MM.1S (cell line): ENCODE data around the gene AK8.

ENCODE experiments used
- CTCF ChIP-seq: fragments of 300-600 bp; sonication (generic); IDR thresholded peaks from 2 replicates; pipeline ENCODE4 v1.5.1; 2016; ENCODE audit warnings: antibody characterized with exemption, low read length, mixed read lengths
- EZH2 ChIP-seq: fragments of 300-600 bp; sonication (generic); optimal IDR thresholded peaks from 2 replicates; pipeline ENCODE3; 2017; ENCODE audit warnings: low read depth, mild to moderate bottlenecking, antibody characterized with exemption, low read length, mixed read lengths
- EZH2phosphoT487 ChIP-seq: fragments of 300-600 bp; sonication (generic); IDR thresholded peaks from 2 replicates; pipeline ENCODE4 v1.6.1; 2018; ENCODE audit warnings: antibody characterized with exemption, low read length

DNA sequence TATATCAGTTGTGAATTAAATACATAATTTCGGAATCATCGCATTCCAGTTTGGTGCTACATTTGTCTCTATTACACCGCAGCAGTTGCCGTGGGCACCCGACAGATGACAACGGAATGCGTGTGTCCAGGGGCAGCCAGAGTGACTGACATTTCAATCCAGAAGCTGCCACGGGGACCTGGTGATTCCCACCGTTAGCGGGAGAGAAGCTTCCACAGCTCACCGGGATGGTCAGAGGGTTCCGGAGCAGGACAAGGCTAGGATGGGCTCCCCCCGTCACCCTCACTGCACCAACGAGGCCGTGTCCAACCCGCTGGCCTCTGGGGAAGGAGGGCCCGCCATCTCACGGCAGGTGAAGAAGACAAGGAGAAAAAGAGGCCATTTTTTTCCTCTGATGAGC, 121.1 kb downstream of the AK8 start:
- TF ChIP-seq EZH2phosphoT487 (no peak), CTCF (no peak), EZH2 (no peak)
